Endothelial cell of umbilical vein (primary cell): ENCODE results near the gene SNAPIN. TPM values are rescaled to one million over a fixed set of nuclear protein-coding genes. Genes with fewer than 3 reads are reported as not detected.

Experiments
- BruUV-seq: library from RNA; stranded (reverse); fragments of 400-500 nt; replicated peaks from 2 replicates; lab custom pipeline; 2021; lab: Mats Ljungman, UMichigan
- CTCF ChIA-PET: fragments of 300-600, 350-600 bp; sonication (Branson Sonifier 250); formaldehyde crosslinking; loops from one replicate; lab custom pipeline; 2021; ENCODE audit warnings: antibody characterized with exemption, inconsistent platforms; lab: Charles Lee
- POLR2A ChIA-PET: fragments of 300-600, 350-600 bp; sonication (Branson Sonifier 250); formaldehyde crosslinking; loops from one replicate; lab custom pipeline; 2021; ENCODE audit warnings: antibody characterized with exemption, inconsistent platforms; lab: Charles Lee
- DNase-seq: peaks from one replicate; pipeline ENCODE4 v3.0.0-alpha.2; 2011; ENCODE audit warnings: low read depth, low spot score
- FAIRE-seq: peaks from 2 replicates; lab custom pipeline; 2011; peaks lifted over from hg19 to GRCh38; lab: Jason Lieb, UNC
- H2AFZ ChIP-seq: 2 replicates; pipeline ENCODE4 v1.6.0; 2012; ENCODE audit warnings: low read depth, low read length, control low read depth, inconsistent platforms
- H3K27ac ChIP-seq: 2 replicates; pipeline ENCODE4 v1.5.1; 2011; ENCODE audit warnings: low read depth, mild to moderate bottlenecking, control low read depth, low read length, moderate library complexity; ENCODE audit not compliant: insufficient read depth
- H3K27me3 ChIP-seq, 2 experiments: 2 replicates each; pipeline versions ENCODE4 v1.6.0 to v1.6.1; 2011; ENCODE audit warnings: low read length in 2 of 2, mixed read lengths in 1 of 2; ENCODE audit not compliant: control insufficient read depth in 2 of 2, insufficient read depth in 2 of 2
- H3K36me3 ChIP-seq, 2 experiments: 2 replicates in 1 of 2; 3 replicates in 1 of 2; pipeline ENCODE4 v1.5.1; 2011; ENCODE audit warnings: low read length in 2 of 2, mild to moderate bottlenecking in 1 of 2, moderate library complexity in 1 of 2; ENCODE audit not compliant: control insufficient read depth in 2 of 2, insufficient read depth in 2 of 2; ENCODE audit errors: extremely low read depth in 1 of 2
- H3K4me1 ChIP-seq: 3 replicates; pipeline ENCODE4 v1.5.1; 2011; ENCODE audit warnings: mild to moderate bottlenecking, low read length; ENCODE audit not compliant: control insufficient read depth, insufficient read depth; ENCODE audit errors: extremely low read depth
- H3K4me2 ChIP-seq: 2 replicates; pipeline ENCODE4 v1.6.1; 2011; ENCODE audit warnings: low read length, control low read depth, mixed read lengths; ENCODE audit not compliant: insufficient read depth
- H3K4me3 ChIP-seq, 3 experiments: fragments of 200-600 bp in 1 of 3; sonication (generic), shearing (Covaris generic) in 1 of 3; replicated peaks in 1 of 3; 2 replicates each; pipeline ENCODE4 v1.5.1; 2011 to 2016; ENCODE audit warnings: control low read depth in 3 of 3, low read length in 3 of 3, mild to moderate bottlenecking in 2 of 3, inconsistent platforms in 1 of 3, low read depth in 1 of 3, moderate library complexity in 1 of 3; ENCODE audit not compliant: insufficient read depth in 1 of 3
- H3K79me2 ChIP-seq: 2 replicates; pipeline ENCODE4 v1.6.0; 2012; ENCODE audit warnings: low read length, inconsistent platforms; ENCODE audit not compliant: control insufficient read depth, insufficient read depth
- H3K9ac ChIP-seq: replicated peaks from 2 replicates; pipeline ENCODE3; 2011; ENCODE audit warnings: low read length, control low read depth; ENCODE audit not compliant: insufficient read depth; ENCODE audit errors: extremely low read depth
- H3K9me1 ChIP-seq: replicated peaks from 3 replicates; pipeline ENCODE4 v1.6.0; 2011; ENCODE audit warnings: mild to moderate bottlenecking, low read length; ENCODE audit not compliant: control insufficient read depth, insufficient read depth; ENCODE audit errors: extremely low read depth
- H3K9me3 ChIP-seq: replicated peaks from 2 replicates; pipeline ENCODE4 v1.5.1; 2012; ENCODE audit warnings: low read length, inconsistent platforms; ENCODE audit not compliant: control insufficient read depth, insufficient read depth
- H4K20me1 ChIP-seq: replicated peaks from 2 replicates; pipeline ENCODE3; 2011; ENCODE audit warnings: mild to moderate bottlenecking, low read length; ENCODE audit not compliant: control insufficient read depth, insufficient read depth; ENCODE audit errors: extremely low read depth
- CTCF ChIP-seq, 2 donors: IDR thresholded peaks; 1 replicate in 1 of 2; 2 replicates in 1 of 2; pipeline ENCODE4 v1.5.1; 2011; ENCODE audit warnings: low read length in 2 of 2, mild to moderate bottlenecking in 2 of 2, moderate library complexity in 2 of 2, control low read depth in 1 of 2, inconsistent platforms in 1 of 2, low read depth in 1 of 2; ENCODE audit not compliant: insufficient read depth in 1 of 2; ENCODE audit errors: extremely low read depth in 1 of 2
- EZH2 ChIP-seq: IDR thresholded peaks from 2 replicates; pipeline ENCODE4 v1.6.1; 2012; ENCODE audit warnings: borderline replicate concordance, low read depth, mild to moderate bottlenecking, moderate library complexity, low read length, inconsistent platforms; ENCODE audit not compliant: severe bottlenecking
- FOS ChIP-seq: IDR thresholded peaks from 2 replicates; pipeline ENCODE4 v1.6.1; 2011; ENCODE audit warnings: mild to moderate bottlenecking, low read length, moderate library complexity, borderline replicate concordance; ENCODE audit not compliant: insufficient read depth
- GATA2 ChIP-seq: IDR thresholded peaks from 2 replicates; pipeline ENCODE4 v1.7.0; 2011; ENCODE audit warnings: low read depth, mild to moderate bottlenecking, moderate library complexity, mixed read lengths, low read length; ENCODE audit not compliant: insufficient read length, insufficient read depth
- JUN ChIP-seq: IDR thresholded peaks from 2 replicates; pipeline ENCODE4 v1.6.1; 2011; ENCODE audit warnings: borderline replicate concordance, low read depth; ENCODE audit not compliant: insufficient read length, insufficient read depth
- MAX ChIP-seq: IDR thresholded peaks from 2 replicates; pipeline ENCODE4 v1.6.1; 2011; ENCODE audit not compliant: insufficient read depth, insufficient read length
- MYC ChIP-seq: IDR thresholded peaks from one replicate; pipeline ENCODE4 v1.6.1; 2011; ENCODE audit warnings: mild to moderate bottlenecking, low read depth, low read length
- POLR2A ChIP-seq: IDR thresholded peaks from 2 replicates; pipeline ENCODE4 v1.6.1; 2012; ENCODE audit warnings: low read depth, mild to moderate bottlenecking, control low read depth, low read length
- POLR2AphosphoS5 ChIP-seq: IDR thresholded peaks from 2 replicates; pipeline ENCODE4 v1.6.1; 2012; ENCODE audit warnings: low read depth, mild to moderate bottlenecking, control low read depth, low read length, moderate library complexity; ENCODE audit not compliant: insufficient read depth
- dilution Hi-C: fragments of 300-500 bp; cut with MboI; formaldehyde crosslinking; loops from one replicate; pipeline ENCODE4 v1.15.0; 2019; ENCODE audit warnings: low sequenced_read_pairs; ENCODE audit not compliant: extremely low pct_ligation_motif_present
- intact Hi-C: fragments of 100-400 bp; cut with micrococcal nuclease; formaldehyde crosslinking; loops from one replicate; pipeline ENCODE4 v1.10.0; 2022
- polyA plus RNA-seq, 4 experiments: library from polyadenylated mRNA; depleted of rRNA in 3 of 4; stranded (reverse) in 3 of 4; unstranded in 1 of 4; fragments of >200 nt; gene quantifications; 2 replicates each; pipeline versions ENCODE4 v1.2.1 to v1.2.3, GENCODE V29; 2011 to 2012; ENCODE audit warnings: missing spikeins in 1 of 4
- total RNA-seq: library from RNA; stranded (reverse); gene quantifications from 2 replicates; pipeline ENCODE4 v1.2.3, GENCODE V29; 2021

The SNAPIN gene
- total and polyA plus RNA-seq, 2 donors (not counting 3 experiments of a cell fraction or from before 2014, with no cell fraction given) = 36.8 to 55.1 TPM

- no peak overlapping the region for H2AFZ ChIP-seq
- H3K4me2 ChIP-seq = no peak overlapping the region
- H3K9ac ChIP-seq = no peak overlapping the region
- ChIA-PET CTCF (interaction anchor here (1.2 to 3.0 kb wide), 3 partner anchors 11 to 128 kb away, joined by 6 to 12 read pairs (median 9); partner anchors contain the start of gene S100A13), POLR2A (interaction anchor here (0.8 to 1.0 kb wide), 3 partner anchors 10 to 15 kb away, joined by 3 to 5 read pairs (median 3); partner anchors contain the start of gene S100A13)
- H3K79me2 ChIP-seq = peaks cover 56% of the 10 kb centered on the region
- no peaks in the 10 kb centered on the region for H3K27me3 ChIP-seq
- H3K27ac ChIP-seq = no peak overlapping the region
- BruUV-seq = no TSS peak
- no peak overlapping the region for H3K4me3 ChIP-seq
- no peak for FAIRE-seq
- no peak for DNase-seq
- no peaks in the 10 kb centered on the region for H3K9me3 ChIP-seq
- intact Hi-C loops = no loop called here
- H4K20me1 ChIP-seq = peaks cover 2% of the 10 kb centered on the region
- dilution Hi-C loops = no loop called here
- no peak for TF ChIP-seq FOS
- TF ChIP-seq MYC = no peak
- TF ChIP-seq POLR2AphosphoS5 = no peak
- TF ChIP-seq GATA2 = no peak
- no peak for TF ChIP-seq EZH2
- no peak for TF ChIP-seq POLR2A
- TF ChIP-seq MAX = no peak
- TF ChIP-seq JUN = no peak
- TF ChIP-seq CTCF (IDR thresholded peaks at IDR 0.05; ENCODE audit: extremely low read depth in 1 of 2, insufficient read depth in 1 of 2, low read depth in 1 of 2, low read length in 2 of 2) = no peak
- peaks cover 9% of the 10 kb centered on the region for H3K4me1 ChIP-seq
- H3K36me3 ChIP-seq = peaks cover 30 to 41% of the 10 kb centered on the region in 2 experiments
- H3K9me1 ChIP-seq = no peaks in the 10 kb centered on the region
These were observed 20.2 kb upstream of the SNAPIN start for GRCh38 chr1:153638261-153638660.
